ENCODE data around the gene NIN.

NIN gene

GRCh38 chr14:50736932-50737419 lies 94.0 kb downstream of the NIN start:
- TF ChIP-seq CTCF (conservative IDR thresholded peaks at IDR 0.05; ENCODE audit: low read depth, low read length), result no peak
- no peak overlapping the region for H3K4me3 ChIP-seq (ENCODE audit: low read length)
- no peak for DNase-seq (ENCODE audit: low read depth)

- DNase-seq (ENCODE audit: low read depth), result no peak
- no peak overlapping the region for H3K4me3 ChIP-seq (ENCODE audit: low read length)
- peak; percentile 21 for TF ChIP-seq CTCF (conservative IDR thresholded peaks at IDR 0.05; ENCODE audit: low read depth, low read length)
Measured at GRCh38 chr14:50734950-50735695, 95.8 kb downstream of the NIN start.

- no peak for DNase-seq (ENCODE audit: low read depth)
- no peak overlapping the region for H3K4me3 ChIP-seq (ENCODE audit: low read length)
- TF ChIP-seq CTCF (conservative IDR thresholded peaks at IDR 0.05; ENCODE audit: low read depth, low read length), result no peak
Measured at GRCh38 chr14:50733494-50733893, 97.5 kb downstream of the NIN start.

- no peak for TF ChIP-seq CTCF (conservative IDR thresholded peaks at IDR 0.05; ENCODE audit: low read depth, low read length)
- H3K4me3 ChIP-seq (ENCODE audit: low read length), result no peak overlapping the region
- DNase-seq (ENCODE audit: low read depth), result no peak
Measured at GRCh38 chr14:50728836-50729235, 102.1 kb downstream of the NIN start.

- DNase-seq (ENCODE audit: low read depth), result no peak
- TF ChIP-seq CTCF (conservative IDR thresholded peaks at IDR 0.05; ENCODE audit: low read depth, low read length), result no peak
- no peak overlapping the region for H3K4me3 ChIP-seq (ENCODE audit: low read length)
Measured at GRCh38 chr14:50726372-50727107, 104.4 kb downstream of the NIN start.

- no peak for TF ChIP-seq CTCF (conservative IDR thresholded peaks at IDR 0.05; ENCODE audit: low read depth, low read length)
- DNase-seq (ENCODE audit: low read depth), result no peak
Measured at GRCh38 chr14:50725761-50726160, 105.2 kb downstream of the NIN start.

More at GRCh38 chr14:50725761-50726160, 105.2 kb downstream of the NIN start:
- no peak overlapping the region for H3K4me3 ChIP-seq (ENCODE audit: low read length)
